CD4-positive, alpha-beta memory T cell (primary cell): ENCODE measurements around the gene CILP2. TPM values are rescaled to one million over a fixed set of nuclear protein-coding genes. Genes with fewer than 3 reads are reported as not detected.

Experiments used
- CTCF ChIA-PET: fragments of 350-600 bp; sonication (Branson Sonifier 250); formaldehyde crosslinking; loops from one replicate; lab custom pipeline; 2021; ENCODE audit warnings: inconsistent platforms; ENCODE audit not compliant: partially characterized antibody; lab: Charles Lee
- POLR2A ChIA-PET: fragments of 350-600 bp; sonication (Branson Sonifier 250); formaldehyde crosslinking; loops from one replicate; lab custom pipeline; 2021; ENCODE audit not compliant: partially characterized antibody; lab: Charles Lee
- DNase-seq, 5 donors: peaks; one replicate each; pipeline versions ENCODE4 v3.0.0 to v3.0.0-alpha.2; 2020 to 2022; ENCODE audit warnings: mixed read lengths in 1 of 5
- H3K27ac ChIP-seq: one replicate; pipeline ENCODE4 v1.7.0; 2013; ENCODE audit warnings: low read depth, low read length
- H3K27me3 ChIP-seq: 2 replicates; pipeline ENCODE4 v1.7.0; 2013; ENCODE audit warnings: mild to moderate bottlenecking, low read length, moderate library complexity; ENCODE audit not compliant: insufficient read depth
- H3K36me3 ChIP-seq: 2 replicates; pipeline ENCODE4 v1.7.0; 2013; ENCODE audit warnings: mild to moderate bottlenecking, low read length, moderate library complexity; ENCODE audit not compliant: insufficient read depth
- H3K4me1 ChIP-seq: 2 replicates; pipeline ENCODE4 v1.7.0; 2013; ENCODE audit warnings: mild to moderate bottlenecking, low read length, moderate library complexity; ENCODE audit not compliant: insufficient read depth
- H3K4me3 ChIP-seq, 2 donors: one replicate each; pipeline ENCODE4 v1.7.0; 2013; ENCODE audit warnings: low read length in 2 of 2, mild to moderate bottlenecking in 1 of 2
- H3K9me3 ChIP-seq, 2 donors: one replicate each; pipeline ENCODE4 v1.7.0; 2013; ENCODE audit warnings: low read length in 2 of 2, control low read depth in 1 of 2; ENCODE audit not compliant: control insufficient read depth in 1 of 2
- H3K27ac Mint-ChIP-seq, 7 donors: one replicate each; pipeline ENCODE4 v1.8.0; 2020 to 2021; ENCODE audit warnings: mixed read lengths in 7 of 7, mild to moderate bottlenecking in 6 of 7, inconsistent platforms in 3 of 7, moderate library complexity in 3 of 7
- H3K27me3 Mint-ChIP-seq, 2 donors: one replicate each; pipeline ENCODE4 v1.8.0; 2020 to 2021; ENCODE audit warnings: mixed read lengths in 2 of 2
- H3K36me3 Mint-ChIP-seq, 2 donors: one replicate each; pipeline ENCODE4 v1.8.0; 2020 to 2021; ENCODE audit warnings: mixed read lengths in 2 of 2, inconsistent platforms in 1 of 2, mild to moderate bottlenecking in 1 of 2
- H3K4me1 Mint-ChIP-seq, 4 donors: one replicate each; pipeline ENCODE4 v1.8.0; 2020 to 2021; ENCODE audit warnings: mixed read lengths in 4 of 4, mild to moderate bottlenecking in 1 of 4
- H3K4me3 Mint-ChIP-seq, 8 donors: one replicate each; pipeline ENCODE4 v1.8.0; 2020 to 2021; ENCODE audit warnings: mixed read lengths in 8 of 8, mild to moderate bottlenecking in 7 of 8, moderate library complexity in 6 of 8, inconsistent platforms in 3 of 8
- H3K9me3 Mint-ChIP-seq, 8 donors: one replicate each; pipeline ENCODE4 v1.8.0; 2020 to 2021; ENCODE audit warnings: mixed read lengths in 8 of 8, mild to moderate bottlenecking in 5 of 8, inconsistent platforms in 3 of 8, moderate library complexity in 1 of 8
- intact Hi-C: fragments of 100-400 bp; cut with micrococcal nuclease; formaldehyde crosslinking; loops from one replicate; pipeline ENCODE4 v1.15.1; 2023
- polyA plus RNA-seq, 2 donors: library from polyadenylated mRNA; unstranded; fragments of 300-500 nt; fragmentation: Illumina TruSeq; gene quantifications; one replicate each; pipeline ENCODE4 v1.2.3, GENCODE V29; 2021
- total RNA-seq, 2 experiments: library from RNA; stranded (reverse); gene quantifications; one replicate each; pipeline ENCODE4 v1.2.3, GENCODE V29; 2021

The CILP2 gene
- total and polyA plus RNA-seq, 4 experiments from 2014 or later: 0.09 to 0.14 TPM; not detected in 2

DNA sequence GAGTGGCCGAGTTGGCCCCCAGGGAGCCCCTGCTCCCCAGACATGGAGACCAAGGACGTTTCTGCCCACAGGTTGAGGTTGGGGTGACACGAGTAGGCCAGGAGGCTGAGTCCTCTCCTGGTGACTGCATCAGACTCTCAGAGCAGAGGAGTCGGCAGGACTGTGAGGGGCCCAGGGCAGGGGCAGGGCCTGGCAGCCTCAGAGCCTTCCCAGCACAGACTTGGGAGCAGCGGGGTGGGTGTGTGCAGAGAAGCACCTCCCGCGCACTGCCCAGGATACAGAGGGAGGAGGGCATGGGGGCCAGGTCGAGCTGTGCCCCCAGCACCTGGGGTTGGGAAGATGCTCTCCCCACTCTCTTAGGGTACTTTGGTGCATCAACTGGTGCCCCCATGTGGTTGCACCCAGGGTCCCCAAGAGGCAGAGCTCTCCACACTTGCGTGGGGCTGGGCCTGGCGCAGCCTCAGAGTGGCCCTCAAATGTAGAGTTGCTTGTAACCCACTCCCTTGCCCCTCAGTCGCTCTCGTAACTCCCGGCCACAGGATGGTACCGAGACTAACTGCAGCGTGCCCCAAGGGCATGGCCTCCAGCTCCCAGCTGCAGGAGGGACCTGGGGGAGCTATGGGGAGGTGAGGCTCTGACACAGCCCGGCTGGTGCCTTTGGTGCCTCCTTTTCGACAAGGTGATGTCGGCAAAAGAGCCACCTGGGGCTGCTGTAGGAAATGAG lies 38.6 kb upstream of the CILP2 start:
- no peaks in the 10 kb centered on the region for H3K27me3 ChIP-seq
- Mint-ChIP-seq H3K27me3 (no peaks in the 10 kb centered on the region), H3K36me3 (peaks cover 30 to 76% of the 10 kb centered on the region in 2 donors), H3K9me3 (peaks cover 0 to 2% (median 0%) of the 10 kb centered on the region in 8 donors), H3K4me1 (peaks cover 0 to 3% (median 0%) of the 10 kb centered on the region in 4 donors), H3K4me3 (no peak overlapping the region), H3K27ac (no peak overlapping the region)
- no peaks in the 10 kb centered on the region for H3K4me1 ChIP-seq
- ChIA-PET POLR2A (no interaction called here), CTCF (no interaction called here)
- H3K27ac ChIP-seq: no peak overlapping the region
- no peak overlapping the region for H3K4me3 ChIP-seq
- no peaks in the 10 kb centered on the region for H3K9me3 ChIP-seq
- intact Hi-C loops: no loop called here
- DNase-seq: no peak
- H3K36me3 ChIP-seq: peaks cover 92% of the 10 kb centered on the region

DNA sequence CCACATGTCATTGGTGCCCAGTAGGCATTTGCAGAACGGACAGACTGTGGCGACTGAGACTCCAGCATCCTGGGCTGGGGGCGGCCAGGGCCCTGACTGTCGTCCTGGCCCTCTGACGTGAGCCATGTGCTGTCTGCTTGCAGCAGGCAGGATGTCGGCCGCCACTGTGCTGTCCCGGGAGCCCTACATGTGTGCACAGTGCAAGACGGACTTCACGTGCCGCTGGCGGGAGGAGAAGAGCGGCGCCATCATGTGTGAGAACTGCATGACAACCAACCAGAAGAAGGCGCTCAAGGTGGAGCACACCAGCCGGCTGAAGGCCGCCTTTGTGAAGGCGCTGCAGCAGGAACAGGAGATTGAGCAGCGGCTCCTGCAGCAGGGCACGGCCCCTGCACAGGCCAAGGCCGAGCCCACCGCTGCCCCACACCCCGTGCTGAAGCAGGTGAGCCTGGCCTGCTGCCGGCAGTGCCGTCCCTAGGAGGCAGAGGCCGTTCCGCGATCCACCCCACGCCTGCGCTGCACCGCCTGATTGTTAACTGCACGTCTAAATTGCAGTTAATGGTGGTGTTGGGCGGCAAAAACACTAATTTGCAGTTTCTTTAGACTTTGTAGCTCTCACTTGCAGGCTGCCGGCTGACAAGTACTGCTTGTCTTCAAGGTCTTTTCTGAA lies 37.0 kb upstream of the CILP2 start:
- POLR2A ChIA-PET: no interaction called here

GRCh38 chr19:19501798-19502197 lies 36.3 kb upstream of the CILP2 start:
- H3K4me1 Mint-ChIP-seq: peaks cover 0 to under 1% (median 0%) of the 10 kb centered on the region in 4 donors
- H3K4me1 ChIP-seq: no peaks in the 10 kb centered on the region
- CTCF ChIA-PET: interaction anchor here (0.7 kb wide), 1 partner anchor 12 kb away, joined by 3 read pairs; no protein-coding TSS in a partner anchor
- no peak overlapping the region for H3K4me3 Mint-ChIP-seq
- peaks cover 0 to 2% (median 0%) of the 10 kb centered on the region in 8 donors for H3K9me3 Mint-ChIP-seq
- H3K27ac ChIP-seq: no peak overlapping the region
- no peak overlapping the region for H3K4me3 ChIP-seq
- H3K36me3 Mint-ChIP-seq: peaks cover 36 to 76% of the 10 kb centered on the region in 2 donors
- H3K27me3 ChIP-seq: no peaks in the 10 kb centered on the region
- H3K9me3 ChIP-seq: no peaks in the 10 kb centered on the region
- no peaks in the 10 kb centered on the region for H3K27me3 Mint-ChIP-seq
- intact Hi-C loops: no loop called here
- H3K36me3 ChIP-seq: peaks cover 89% of the 10 kb centered on the region
- H3K27ac Mint-ChIP-seq: peak overlapping the region in 2 of 7 donors; percentile 22 to 38
- no peak for DNase-seq
- POLR2A ChIA-PET: no interaction called here

More for the DNA sequence above, 37.0 kb upstream of the CILP2 start:
- Histone ChIP-seq H3K27me3 (no peaks in the 10 kb centered on the region), H3K27ac (no peak overlapping the region), H3K4me1 (no peaks in the 10 kb centered on the region), H3K9me3 (no peaks in the 10 kb centered on the region), H3K36me3 (peaks cover 96% of the 10 kb centered on the region), H3K4me3 (no peak overlapping the region)
- Mint-ChIP-seq H3K9me3 (peaks cover 0 to 2% (median 0%) of the 10 kb centered on the region in 8 donors), H3K36me3 (peaks cover 34 to 75% of the 10 kb centered on the region in 2 donors), H3K27me3 (no peaks in the 10 kb centered on the region), H3K4me3 (no peak overlapping the region), H3K27ac (peak overlapping the region in 1 of 7 donors; percentile 38), H3K4me1 (peaks cover 0 to 1% (median 0%) of the 10 kb centered on the region in 4 donors)
- no peak for DNase-seq
- CTCF ChIA-PET: no interaction called here
- intact Hi-C loops: no loop called here

DNA sequence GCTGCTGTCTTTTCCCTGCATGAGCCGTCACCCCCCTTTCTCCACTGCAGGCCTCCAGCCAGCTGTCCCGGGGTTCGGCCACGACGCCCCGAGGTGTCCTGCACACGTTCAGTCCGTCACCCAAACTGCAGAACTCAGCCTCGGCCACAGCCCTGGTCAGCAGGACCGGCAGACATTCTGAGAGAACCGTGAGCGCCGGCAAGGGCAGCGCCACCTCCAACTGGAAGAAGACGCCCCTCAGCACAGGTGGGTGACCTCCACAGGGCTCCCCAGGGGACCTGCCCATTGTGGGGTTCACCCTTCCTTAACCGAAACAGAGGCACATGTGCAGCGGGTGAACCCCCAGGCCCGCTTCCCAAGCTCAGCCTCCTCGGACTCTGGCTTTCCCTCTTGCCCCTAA lies 35.8 kb upstream of the CILP2 start:
- H3K27me3 Mint-ChIP-seq: no peaks in the 10 kb centered on the region
- H3K36me3 Mint-ChIP-seq: peaks cover 36 to 75% of the 10 kb centered on the region in 2 donors
- H3K27me3 ChIP-seq: no peaks in the 10 kb centered on the region
- H3K27ac Mint-ChIP-seq: peak overlapping the region in 1 of 7 donors; percentile 68
- H3K4me3 Mint-ChIP-seq: no peak overlapping the region
- H3K27ac ChIP-seq: no peak overlapping the region
- H3K9me3 Mint-ChIP-seq: peaks cover 0 to 2% (median 0%) of the 10 kb centered on the region in 8 donors
- intact Hi-C loops: no loop called here
- ChIA-PET CTCF (interaction anchor here (0.7 kb wide), 1 partner anchor 12 kb away, joined by 3 read pairs; no protein-coding TSS in a partner anchor), POLR2A (no interaction called here)
- no peak overlapping the region for H3K4me3 ChIP-seq
- DNase-seq: no peak
- peaks cover 84% of the 10 kb centered on the region for H3K36me3 ChIP-seq
- no peaks in the 10 kb centered on the region for H3K9me3 ChIP-seq
- H3K4me1 Mint-ChIP-seq: no peaks in the 10 kb centered on the region
- no peaks in the 10 kb centered on the region for H3K4me1 ChIP-seq

DNA sequence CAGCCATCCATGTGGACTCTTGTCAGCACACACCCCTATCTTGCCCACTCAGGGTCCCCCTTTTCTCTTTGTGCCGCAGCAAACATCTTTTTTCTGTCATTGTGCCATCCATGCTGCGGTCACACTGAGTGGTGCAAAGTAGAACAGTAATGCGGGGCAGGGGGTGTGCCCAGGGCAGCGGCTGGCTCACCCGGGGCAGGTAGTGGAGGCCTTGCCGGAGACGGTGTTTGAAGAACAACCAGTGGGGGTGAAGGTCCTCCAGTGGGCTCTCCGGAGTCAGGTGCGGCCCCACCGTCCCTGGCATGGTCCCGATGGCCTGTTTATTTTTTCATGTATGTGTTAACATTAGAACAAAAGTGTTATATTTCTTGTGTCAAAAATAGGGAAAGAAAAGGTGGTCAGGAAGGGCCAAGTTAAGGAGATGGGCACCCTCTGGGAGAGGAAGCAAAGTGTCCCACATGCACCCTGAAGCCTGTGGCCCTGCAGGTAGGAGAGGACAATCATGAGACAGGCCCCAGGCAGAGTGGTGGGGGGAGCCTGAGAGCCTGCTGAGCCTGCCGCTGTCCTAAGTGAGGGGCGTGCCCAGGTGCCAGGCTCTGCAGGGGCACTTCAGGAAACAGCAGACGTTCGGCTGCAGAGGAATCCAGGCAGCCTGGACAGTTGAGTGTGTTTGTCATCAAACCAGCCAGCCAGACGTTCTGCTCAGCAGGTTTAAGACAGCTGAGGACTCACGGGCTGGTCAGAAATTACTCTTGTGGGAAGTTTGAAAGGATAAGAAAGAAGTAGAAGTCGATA lies 35.1 kb upstream of the CILP2 start:
- POLR2A ChIA-PET: no interaction called here
- intact Hi-C loops: no loop called here
- Mint-ChIP-seq H3K9me3 (peaks cover 0 to 4% (median 0%) of the 10 kb centered on the region in 8 donors), H3K27ac (peak overlapping the region in 3 of 7 donors; percentile 3 to 94 (median 68)), H3K27me3 (no peaks in the 10 kb centered on the region), H3K4me3 (no peak overlapping the region), H3K4me1 (no peaks in the 10 kb centered on the region), H3K36me3 (peaks cover 36 to 75% of the 10 kb centered on the region in 2 donors)
- no peaks in the 10 kb centered on the region for H3K9me3 ChIP-seq
- CTCF ChIA-PET: interaction anchor here (0.7 kb wide), 1 partner anchor 13 kb away, joined by 3 read pairs; no protein-coding TSS in a partner anchor
- H3K4me1 ChIP-seq: no peaks in the 10 kb centered on the region
- H3K4me3 ChIP-seq: no peak overlapping the region
- no peak for DNase-seq
- no peak overlapping the region for H3K27ac ChIP-seq
- H3K36me3 ChIP-seq: peaks cover 84% of the 10 kb centered on the region
- no peaks in the 10 kb centered on the region for H3K27me3 ChIP-seq

DNA sequence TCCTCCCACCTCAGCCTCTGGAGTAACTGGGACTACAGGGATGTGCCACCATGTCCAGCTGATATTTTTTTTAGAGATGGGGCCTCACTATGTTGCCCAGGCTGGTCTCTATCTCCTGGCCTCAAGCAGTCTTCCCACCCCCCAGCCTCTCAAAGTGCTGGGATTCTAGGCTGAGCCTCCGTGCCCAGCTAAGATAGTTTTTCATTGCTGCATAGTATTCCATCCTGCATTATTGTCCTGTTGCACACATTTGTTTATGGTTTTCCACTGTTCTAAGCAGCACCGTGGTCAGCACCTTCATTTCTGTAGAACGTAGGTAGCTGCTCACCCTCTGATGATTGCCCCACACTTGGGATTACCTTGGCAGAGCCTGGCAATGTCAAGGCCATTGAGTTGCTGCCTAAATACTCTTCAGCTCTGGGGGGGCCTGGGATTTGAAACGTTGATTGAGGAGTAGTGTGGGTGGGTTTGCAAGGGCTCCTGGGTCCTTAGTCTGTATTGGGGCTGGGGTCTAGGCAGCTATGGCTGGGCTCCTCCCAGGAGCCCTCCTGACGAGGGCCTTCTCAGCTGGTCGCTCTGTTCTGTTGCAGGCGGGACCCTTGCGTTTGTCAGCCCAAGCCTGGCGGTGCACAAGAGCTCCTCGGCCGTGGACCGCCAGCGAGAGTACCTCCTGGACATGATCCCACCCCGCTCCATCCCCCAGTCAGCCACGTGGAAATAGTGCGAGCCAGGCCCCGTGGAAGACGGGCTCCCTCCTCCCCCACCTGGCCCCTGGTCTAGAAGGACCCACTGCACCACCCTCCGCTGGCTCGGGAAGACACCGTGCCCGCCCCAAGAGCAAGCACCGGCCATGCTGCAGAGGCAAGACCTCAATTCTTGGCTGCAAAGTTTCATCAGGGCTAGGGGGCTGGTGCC lies 33.1 kb upstream of the CILP2 start:
- H3K27ac ChIP-seq: no peak overlapping the region
- Mint-ChIP-seq H3K4me3 (no peak overlapping the region), H3K36me3 (peaks cover 36 to 65% of the 10 kb centered on the region in 2 donors), H3K27me3 (no peaks in the 10 kb centered on the region), H3K27ac (peak overlapping the region in 2 of 7 donors; percentile 15 to 73), H3K4me1 (no peaks in the 10 kb centered on the region), H3K9me3 (peaks cover 0 to 4% (median 0%) of the 10 kb centered on the region in 8 donors)
- H3K9me3 ChIP-seq: no peaks in the 10 kb centered on the region
- H3K4me1 ChIP-seq: no peaks in the 10 kb centered on the region
- POLR2A ChIA-PET: interaction anchor here (1.1 kb wide), 1 partner anchor 10 kb away, joined by 3 read pairs; the partner anchor contains the start of gene TSSK6
- DNase-seq: no peak
- peaks cover 64% of the 10 kb centered on the region for H3K36me3 ChIP-seq
- no peak overlapping the region for H3K4me3 ChIP-seq
- intact Hi-C loops: no loop called here
- CTCF ChIA-PET: no interaction called here
- no peaks in the 10 kb centered on the region for H3K27me3 ChIP-seq
